DOHH2 (cell line): ENCODE data around the gene NR4A3.

Source experiments
- H3F3A ChIP-seq: fragments of 200-600 bp; sonication (generic), shearing (Covaris generic); 2 replicates; pipeline ENCODE4 v1.6.0; 2016; ENCODE audit warnings: antibody characterized with exemption, mild to moderate bottlenecking; ENCODE audit not compliant: control insufficient read depth, insufficient read depth
- H3K27ac ChIP-seq: fragments of 200-600 bp; sonication (generic); 2 replicates; pipeline ENCODE4 v1.5.1; 2014; ENCODE audit warnings: low read depth, mild to moderate bottlenecking, low read length, moderate library complexity
- H3K27me3 ChIP-seq: fragments of 200-600 bp; sonication (generic); 2 replicates; pipeline ENCODE4 v1.6.1; 2014; ENCODE audit warnings: mild to moderate bottlenecking, low read length, mixed read lengths; ENCODE audit not compliant: control insufficient read depth
- H3K36me3 ChIP-seq: fragments of 200-600 bp; sonication (generic); 2 replicates; pipeline ENCODE4 v1.6.1; 2014; ENCODE audit warnings: mild to moderate bottlenecking, low read length, moderate library complexity, mixed read lengths; ENCODE audit not compliant: control insufficient read depth
- H3K4me1 ChIP-seq: fragments of 200-600 bp; sonication (generic); 2 replicates; pipeline ENCODE4 v1.6.1; 2014; ENCODE audit warnings: mild to moderate bottlenecking, low read length, mixed read lengths; ENCODE audit not compliant: control insufficient read depth
- H3K4me2 ChIP-seq: fragments of 200-600 bp; sonication (generic); 2 replicates; pipeline ENCODE4 v1.6.0; 2014; ENCODE audit warnings: mild to moderate bottlenecking, low read length, moderate library complexity
- H3K4me3 ChIP-seq: fragments of 200-600 bp; sonication (generic); 2 replicates; pipeline ENCODE4 v1.5.1; 2014; ENCODE audit warnings: mild to moderate bottlenecking, low read length, mixed read lengths
- H3K79me2 ChIP-seq: fragments of 200-600 bp; sonication (generic); 2 replicates; pipeline ENCODE4 v1.6.1; 2014; ENCODE audit warnings: mild to moderate bottlenecking, low read length, mixed read lengths; ENCODE audit not compliant: control insufficient read depth
- H3K9me2 ChIP-seq: fragments of 200-600 bp; sonication (generic); replicated peaks from 2 replicates; pipeline ENCODE4 v1.6.1; 2014; ENCODE audit warnings: mild to moderate bottlenecking, low read length, mixed read lengths; ENCODE audit not compliant: control insufficient read depth
- H3K9me3 ChIP-seq: fragments of 200-600 bp; sonication (generic); 2 replicates; pipeline ENCODE4 v1.6.1; 2014; ENCODE audit warnings: antibody characterized with exemption, low read length, mixed read lengths; ENCODE audit not compliant: control insufficient read depth, insufficient read depth
- H4K20me1 ChIP-seq: fragments of 200-600 bp; sonication (generic); 2 replicates; pipeline ENCODE4 v1.6.0; 2014; ENCODE audit warnings: low read depth, mild to moderate bottlenecking, antibody characterized with exemption, low read length, moderate library complexity; ENCODE audit not compliant: control insufficient read depth, insufficient read depth
- EZH2phosphoT487 ChIP-seq: fragments of 200-600 bp; sonication (generic); IDR thresholded peaks from 2 replicates; pipeline ENCODE4 v1.6.1; 2017; ENCODE audit warnings: borderline replicate concordance, mild to moderate bottlenecking, antibody characterized with exemption, low read length, moderate library complexity, mixed read lengths
- TF ChIP-seq, protein P1 (sequence below): fragments of 200-600 bp; sonication (generic); IDR thresholded peaks from one replicate; pipeline ENCODE4 v1.5.1; 2014; ENCODE audit warnings: antibody characterized with exemption, mild to moderate bottlenecking, low read depth, low read length; ENCODE audit not compliant: poor library complexity, severe bottlenecking

The NR4A3 gene

DNA sequence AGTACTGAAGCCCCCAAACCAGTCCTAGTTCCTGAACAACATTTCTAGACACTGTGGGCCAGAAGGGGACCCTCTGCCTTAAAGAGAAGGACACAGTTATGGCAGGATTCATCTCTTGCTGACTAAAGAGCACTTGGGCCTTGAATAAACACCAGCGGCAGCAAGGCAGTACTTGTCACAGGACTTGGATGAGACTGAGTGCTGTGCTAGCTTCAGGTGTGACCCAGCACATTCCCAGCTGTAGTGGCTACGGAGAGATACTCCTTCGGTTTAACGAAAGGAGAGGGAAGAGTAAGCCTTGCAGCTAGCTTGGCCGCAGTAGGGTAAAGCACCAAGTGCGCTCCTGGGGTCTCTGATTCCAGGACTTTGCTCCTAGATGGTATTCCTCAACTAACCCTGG, 73.8 kb downstream of the NR4A3 start:
- Histone ChIP-seq H3K79me2 (no peaks in the 10 kb centered on the region), H3K9me2 (no peaks in the 10 kb centered on the region)

DNA sequence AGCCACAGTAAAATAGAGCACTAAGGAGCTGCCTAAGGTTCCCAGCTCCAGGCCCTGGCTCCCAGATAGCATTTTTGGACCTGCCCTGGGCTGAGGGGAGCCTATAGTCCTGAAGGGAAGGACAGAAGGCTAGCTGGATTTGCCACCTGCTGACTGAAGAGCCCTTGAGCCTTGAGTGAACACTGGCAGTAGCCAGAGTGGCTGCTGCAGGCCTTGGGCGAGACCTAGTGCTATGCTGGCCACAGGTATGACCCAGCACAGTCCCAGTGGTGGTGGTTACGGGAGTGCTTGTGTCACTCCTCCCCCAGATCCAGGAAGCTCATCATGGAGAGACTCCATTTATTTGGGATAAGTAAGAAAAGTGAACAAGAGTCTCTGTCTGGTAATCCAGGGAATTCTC, 74.4 kb downstream of the NR4A3 start:
- H3K79me2 ChIP-seq: no peaks in the 10 kb centered on the region
- no peak overlapping the region for H3K4me3 ChIP-seq
- H3K27me3 ChIP-seq: peaks cover 15% of the 10 kb centered on the region
- TF ChIP-seq, protein P1, sequence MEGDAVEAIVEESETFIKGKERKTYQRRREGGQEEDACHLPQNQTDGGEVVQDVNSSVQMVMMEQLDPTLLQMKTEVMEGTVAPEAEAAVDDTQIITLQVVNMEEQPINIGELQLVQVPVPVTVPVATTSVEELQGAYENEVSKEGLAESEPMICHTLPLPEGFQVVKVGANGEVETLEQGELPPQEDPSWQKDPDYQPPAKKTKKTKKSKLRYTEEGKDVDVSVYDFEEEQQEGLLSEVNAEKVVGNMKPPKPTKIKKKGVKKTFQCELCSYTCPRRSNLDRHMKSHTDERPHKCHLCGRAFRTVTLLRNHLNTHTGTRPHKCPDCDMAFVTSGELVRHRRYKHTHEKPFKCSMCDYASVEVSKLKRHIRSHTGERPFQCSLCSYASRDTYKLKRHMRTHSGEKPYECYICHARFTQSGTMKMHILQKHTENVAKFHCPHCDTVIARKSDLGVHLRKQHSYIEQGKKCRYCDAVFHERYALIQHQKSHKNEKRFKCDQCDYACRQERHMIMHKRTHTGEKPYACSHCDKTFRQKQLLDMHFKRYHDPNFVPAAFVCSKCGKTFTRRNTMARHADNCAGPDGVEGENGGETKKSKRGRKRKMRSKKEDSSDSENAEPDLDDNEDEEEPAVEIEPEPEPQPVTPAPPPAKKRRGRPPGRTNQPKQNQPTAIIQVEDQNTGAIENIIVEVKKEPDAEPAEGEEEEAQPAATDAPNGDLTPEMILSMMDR: no peak
- no peak for TF ChIP-seq EZH2phosphoT487
- H3K4me1 ChIP-seq: no peaks in the 10 kb centered on the region
- H3K36me3 ChIP-seq: no peaks in the 10 kb centered on the region
- no peaks in the 10 kb centered on the region for H3F3A ChIP-seq
- H3K9me2 ChIP-seq: no peaks in the 10 kb centered on the region
- H3K27ac ChIP-seq: no peak overlapping the region
- no peak overlapping the region for H3K4me2 ChIP-seq
- H4K20me1 ChIP-seq: no peaks in the 10 kb centered on the region
- no peaks in the 10 kb centered on the region for H3K9me3 ChIP-seq

More for the DNA sequence above, 73.8 kb downstream of the NR4A3 start:
- Histone ChIP-seq H4K20me1 (no peaks in the 10 kb centered on the region), H3K36me3 (no peaks in the 10 kb centered on the region), H3K27me3 (peaks cover 15% of the 10 kb centered on the region; the same call in 1 of the 2 replicates), H3K4me3 (no peak overlapping the region), H3K27ac (no peak overlapping the region), H3K9me3 (no peaks in the 10 kb centered on the region), H3K4me1 (no peaks in the 10 kb centered on the region), H3K4me2 (no peak overlapping the region), H3F3A (no peaks in the 10 kb centered on the region)
- TF ChIP-seq EZH2phosphoT487: no peak

DNA sequence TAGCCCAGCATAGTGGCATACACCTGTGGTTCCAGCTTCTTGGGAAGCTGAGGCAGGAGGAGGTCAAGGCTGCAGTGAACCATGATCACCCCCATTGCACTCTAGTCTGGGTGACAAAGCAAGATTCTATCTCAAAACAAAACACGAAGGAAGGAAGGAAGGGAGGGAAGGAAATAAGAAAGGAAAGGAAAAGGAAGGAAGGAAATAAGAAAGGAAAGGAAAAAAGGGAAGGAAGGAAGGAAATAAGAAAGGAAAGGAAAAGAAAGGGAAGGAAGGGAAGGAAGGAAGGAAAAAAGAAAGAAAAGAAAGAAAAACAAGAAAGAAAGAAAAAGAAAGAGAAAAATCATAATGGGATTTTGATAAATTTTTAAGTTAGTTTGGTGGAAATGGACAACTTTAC, 81.7 kb downstream of the NR4A3 start:
- H3K27ac ChIP-seq: no peak overlapping the region
- no peaks in the 10 kb centered on the region for H3K36me3 ChIP-seq
- no peaks in the 10 kb centered on the region for H4K20me1 ChIP-seq
- peaks cover 9% of the 10 kb centered on the region; the same call in 1 of the 2 replicates for H3F3A ChIP-seq
- H3K4me1 ChIP-seq: peaks cover 15% of the 10 kb centered on the region
- H3K4me2 ChIP-seq: no peak overlapping the region
- H3K27me3 ChIP-seq: peaks cover 6% of the 10 kb centered on the region
- H3K9me2 ChIP-seq: no peaks in the 10 kb centered on the region
- H3K9me3 ChIP-seq: no peaks in the 10 kb centered on the region
- peaks cover 10% of the 10 kb centered on the region for H3K79me2 ChIP-seq
- H3K4me3 ChIP-seq: no peak overlapping the region
- no peak for TF ChIP-seq EZH2phosphoT487
- TF ChIP-seq, protein P1: no peak

DNA sequence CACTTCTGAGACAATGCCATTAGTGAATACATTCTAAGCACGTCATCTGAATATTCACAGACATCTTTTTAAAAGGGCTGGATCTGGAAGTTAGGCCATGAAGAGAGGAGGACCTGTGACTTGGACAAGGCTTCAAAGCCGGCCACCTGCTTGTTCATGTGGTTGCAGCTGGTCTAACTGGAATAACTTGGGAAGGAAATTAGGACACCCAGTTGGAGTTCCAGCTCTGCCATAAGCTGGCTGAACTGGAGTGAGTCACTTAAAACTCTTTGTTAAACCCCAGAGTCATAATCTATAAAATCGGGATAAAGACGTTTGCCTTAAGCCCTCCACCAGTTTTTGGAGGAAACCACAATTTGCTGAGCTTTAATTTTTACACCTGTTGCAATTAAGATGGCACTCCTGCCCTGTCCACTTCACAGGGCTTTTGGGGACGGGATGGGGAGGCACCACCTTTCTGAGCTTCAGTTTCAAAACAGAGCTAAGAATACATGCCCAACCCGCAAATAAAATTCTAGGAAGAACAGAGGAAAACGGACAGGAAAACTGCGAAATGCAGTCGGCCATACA, 84.2 kb downstream of the NR4A3 start:
- Histone ChIP-seq H3K36me3 (no peaks in the 10 kb centered on the region), H3K4me3 (peak overlapping the region; percentile 86), H3K27ac (no peak overlapping the region), H3K4me2 (peak overlapping the region; percentile 70), H3K4me1 (peaks cover 15% of the 10 kb centered on the region), H3K79me2 (peaks cover 14% of the 10 kb centered on the region), H3K27me3 (peaks cover 3% of the 10 kb centered on the region), H4K20me1 (no peaks in the 10 kb centered on the region), H3K9me3 (no peaks in the 10 kb centered on the region), H3F3A (peaks cover 11% of the 10 kb centered on the region; the same call in 1 of the 2 replicates), H3K9me2 (no peaks in the 10 kb centered on the region)
- TF ChIP-seq EZH2phosphoT487: no peak
- TF ChIP-seq, protein P1: no peak
